K562 (cell line): Measurements from ENCODE around the gene CTRB2. TPM values are rescaled to one million over a fixed set of nuclear protein-coding genes. Genes with fewer than 3 reads are reported as not detected.

ENCODE experiments used
- ATAC-seq: fragments of 200-7000 bp; cut with Tn5 transposase; 3 replicates; pipeline ENCODE4 v1.9.1; 2020; ENCODE audit warnings: moderate library complexity
- BruUV-seq: library from RNA; stranded (reverse); fragments of 400-500 nt; replicated peaks from 2 replicates; lab custom pipeline; 2021; lab: Mats Ljungman, UMichigan
- CTCF ChIA-PET: fragments of 300-600 bp; formaldehyde crosslinking; extraction: SDS; loops from one replicate; lab custom pipeline; 2021; ENCODE audit warnings: low intra/inter-chr PET ratio; lab: Yijun Ruan, JAX
- POLR2A ChIA-PET: fragments of 300-600, 350-650 bp; sonication (Branson Sonifier 250); formaldehyde crosslinking; extraction: SDS; loops from one replicate; lab custom pipeline; 2021; ENCODE audit warnings: antibody characterized with exemption, inconsistent platforms; lab: Yijun Ruan, JAX
- DNase-seq, 4 experiments: peaks; one replicate each; pipeline versions ENCODE4 v3.0.0 to v3.0.0-alpha.2; 2011 to 2018; ENCODE audit warnings: low spot score in 3 of 4, mixed read lengths in 3 of 4; ENCODE audit errors: extremely low read depth in 1 of 4
- FAIRE-seq: peaks from 2 replicates; lab custom pipeline; 2011; peaks lifted over from hg19 to GRCh38; lab: Jason Lieb, UNC
- H2AFZ ChIP-seq: 2 replicates; pipeline ENCODE4 v1.6.0; 2011; ENCODE audit warnings: low read depth, low read length, control low read depth, inconsistent platforms
- H3K27ac ChIP-seq: fragments of 200-600 bp; 3 replicates; pipeline ENCODE4 v1.8.0; 2011; ENCODE audit warnings: low read depth, mild to moderate bottlenecking, control low read depth, inconsistent platforms, low read length, moderate library complexity, mixed read lengths; ENCODE audit errors: extremely low read depth
- H3K27me3 ChIP-seq, 2 experiments: fragments of 300-600 bp in 1 of 2; 2 replicates in 1 of 2; 3 replicates in 1 of 2; pipeline versions ENCODE4 v1.6.0 to v1.8.0; 2011; ENCODE audit warnings: inconsistent platforms in 2 of 2, low read length in 2 of 2, mild to moderate bottlenecking in 1 of 2, mixed read lengths in 1 of 2, moderate library complexity in 1 of 2; ENCODE audit not compliant: control insufficient read depth in 2 of 2, insufficient read depth in 2 of 2
- H3K36me3 ChIP-seq: fragments of 300-600 bp; 3 replicates; pipeline ENCODE4 v1.8.0; 2011; ENCODE audit warnings: mild to moderate bottlenecking, low read length, inconsistent platforms; ENCODE audit not compliant: control insufficient read depth, insufficient read depth
- H3K4me1 ChIP-seq, 2 experiments: fragments of 200-600 bp in 1 of 2; replicated peaks in 1 of 2; 2 replicates in 1 of 2; 3 replicates in 1 of 2; pipeline versions ENCODE4 v1.5.1 to v1.8.0; 2011; ENCODE audit warnings: inconsistent platforms in 2 of 2, low read length in 2 of 2, mild to moderate bottlenecking in 1 of 2, mixed read lengths in 1 of 2, moderate library complexity in 1 of 2; ENCODE audit not compliant: control insufficient read depth in 2 of 2, insufficient read depth in 2 of 2
- H3K4me2 ChIP-seq: 2 replicates; pipeline ENCODE4 v1.6.1; 2011; ENCODE audit warnings: low read length, control low read depth, inconsistent platforms, mixed read lengths; ENCODE audit not compliant: insufficient read depth
- H3K4me3 ChIP-seq: fragments of 200-600 bp; sonication (generic), shearing (Covaris generic); 2 replicates; pipeline ENCODE4 v1.5.1; 2016; ENCODE audit warnings: control low read depth, inconsistent platforms
- H3K79me2 ChIP-seq: fragments of 200-600 bp; 3 replicates; pipeline ENCODE4 v1.8.0; 2011; ENCODE audit warnings: low read length, inconsistent platforms; ENCODE audit not compliant: control insufficient read depth, insufficient read depth
- H3K9ac ChIP-seq, 2 experiments: 2 replicates each; pipeline versions ENCODE4 v1.6.0 to v1.6.1; 2011; ENCODE audit warnings: low read depth in 2 of 2, low read length in 2 of 2, control low read depth in 1 of 2, inconsistent platforms in 1 of 2, mild to moderate bottlenecking in 1 of 2, mixed read lengths in 1 of 2; ENCODE audit not compliant: insufficient read depth in 1 of 2
- H3K9me1 ChIP-seq: one replicate; pipeline ENCODE4 v1.6.0; 2011; ENCODE audit warnings: inconsistent platforms, mild to moderate bottlenecking, low read length, moderate library complexity; ENCODE audit not compliant: control insufficient read depth, insufficient read depth
- H3K9me3 ChIP-seq: replicated peaks from 2 replicates; pipeline ENCODE4 v1.5.1; 2011; ENCODE audit warnings: low read depth, low read length, inconsistent platforms; ENCODE audit not compliant: control insufficient read depth, insufficient read depth
- H4K20me1 ChIP-seq: replicated peaks from 2 replicates; pipeline ENCODE4 v1.6.1; 2011; ENCODE audit warnings: low read length, inconsistent platforms, mixed read lengths; ENCODE audit not compliant: control insufficient read depth, insufficient read depth
- BCOR ChIP-seq: fragments of 450-650 bp; IDR thresholded peaks from 2 replicates; pipeline ENCODE4 v1.6.1; 2016
- GABPB1 ChIP-seq: sonication (generic); formaldehyde crosslinking; IDR thresholded peaks from 2 replicates; pipeline ENCODE4 v1.8.0; 2022; ENCODE audit warnings: mild to moderate bottlenecking, missing genetic modification reagents
- GTF2A2 ChIP-seq: IDR thresholded peaks from 2 replicates; pipeline ENCODE4 v1.6.1; 2016; ENCODE audit warnings: mild to moderate bottlenecking, missing genetic modification characterization, missing compliant biosample characterization
- GTF2E2 ChIP-seq: fragments of 200-800 bp; sonication (Bioruptor generic); IDR thresholded peaks from 2 replicates; pipeline ENCODE4 v1.6.1; 2016; ENCODE audit warnings: missing genetic modification characterization, missing compliant biosample characterization
- HDAC3 ChIP-seq: fragments of 450-650 bp; IDR thresholded peaks from 2 replicates; pipeline ENCODE4 v1.6.1; 2018; ENCODE audit warnings: borderline replicate concordance, mild to moderate bottlenecking, moderate library complexity; ENCODE audit not compliant: partially characterized antibody
- HNRNPH1 ChIP-seq: fragments of 200-400 bp; formaldehyde crosslinking; optimal IDR thresholded peaks from 2 replicates; pipeline ENCODE3; 2017; ENCODE audit warnings: low read depth, mild to moderate bottlenecking, low read length, moderate library complexity
- NCOR1 ChIP-seq: fragments of 450-650 bp; IDR thresholded peaks from 2 replicates; pipeline ENCODE4 v1.6.1; 2016; ENCODE audit warnings: mild to moderate bottlenecking, moderate library complexity
- PHF8 ChIP-seq: fragments of 200-600 bp; sonication (generic); IDR thresholded peaks from 2 replicates; pipeline ENCODE4 v1.6.1; 2012; ENCODE audit warnings: mixed run types, mild to moderate bottlenecking, inconsistent platforms, low read length, moderate library complexity, borderline replicate concordance
- RBM39 ChIP-seq: fragments of 200-400 bp; formaldehyde crosslinking; optimal IDR thresholded peaks from 2 replicates; pipeline ENCODE3; 2018; ENCODE audit warnings: low read depth, low read length
- SIN3A ChIP-seq, 2 experiments: fragments of 150-350 bp in 1 of 2; IDR thresholded peaks; 2 replicates each; pipeline ENCODE4 v1.6.1; 2011 to 2016; ENCODE audit warnings: borderline replicate concordance in 2 of 2, low read depth in 2 of 2, low read length in 2 of 2, mild to moderate bottlenecking in 2 of 2, moderate library complexity in 2 of 2; ENCODE audit not compliant: control insufficient read depth in 1 of 2
- WGBS: fragments of 100-300 bp; shearing (Covaris generic); methylation state at CpG from one replicate; pipeline ENCODE4 v1.1.6; 2016; ENCODE audit warnings: low coverage, mixed read lengths; ENCODE audit not compliant: insufficient coverage; ENCODE audit errors: missing lambda C conversion rate; 5-methylcytosine and 5-hydroxymethylcytosine counted together
- in situ Hi-C: fragments of 300-500 bp; cut with MboI; formaldehyde crosslinking; loops from 4 replicates; pipeline ENCODE4 v1.15.0; 2018; ENCODE audit warnings: inconsistent platforms, mixed read lengths
- intact Hi-C: fragments of 100-400 bp; cut with micrococcal nuclease; formaldehyde crosslinking; loops from 2 replicates; pipeline ENCODE4 v1.14.2; 2022
- polyA plus RNA-seq, 8 experiments: library from polyadenylated mRNA; depleted of rRNA in 4 of 8; stranded (reverse) in 5 of 8; unstranded in 3 of 8; fragments of >200 nt; fragmentation: Nextera tagmentation in 2 of 8; fragmentation: Illumina TruSeq in 1 of 8; extraction: Ambion mirVana in 2 of 8; extraction: Trizol in 1 of 8; gene quantifications; 2 replicates each; pipeline versions ENCODE4 v1.2.1 to v1.2.3, GENCODE V29; 2011 to 2014; ENCODE audit warnings: inconsistent platforms in 1 of 8, missing spikeins in 1 of 8
- total RNA-seq, 7 experiments: library from RNA; depleted of rRNA in 6 of 7; stranded (reverse); fragments of >200 nt in 6 of 7; fragmentation: Illumina TruSeq in 2 of 7; extraction: Trizol in 2 of 7; gene quantifications; 2 replicates each; pipeline versions ENCODE4 v1.2.1 to v1.2.3, GENCODE V29; 2011 to 2021; ENCODE audit warnings: low replicate concordance in 1 of 7
- TF ChIP-seq, protein P1 (sequence below): sonication (generic); formaldehyde crosslinking; IDR thresholded peaks from 2 replicates; pipeline ENCODE4 v1.8.0; 2023; ENCODE audit warnings: mild to moderate bottlenecking, missing genetic modification reagents

Gene CTRB2
- total and polyA plus RNA-seq, 9 of the 15 experiments (the other 6 are each of a cell fraction or from before 2014, with no cell fraction given), result 5.1 TPM; not detected in 8

DNA sequence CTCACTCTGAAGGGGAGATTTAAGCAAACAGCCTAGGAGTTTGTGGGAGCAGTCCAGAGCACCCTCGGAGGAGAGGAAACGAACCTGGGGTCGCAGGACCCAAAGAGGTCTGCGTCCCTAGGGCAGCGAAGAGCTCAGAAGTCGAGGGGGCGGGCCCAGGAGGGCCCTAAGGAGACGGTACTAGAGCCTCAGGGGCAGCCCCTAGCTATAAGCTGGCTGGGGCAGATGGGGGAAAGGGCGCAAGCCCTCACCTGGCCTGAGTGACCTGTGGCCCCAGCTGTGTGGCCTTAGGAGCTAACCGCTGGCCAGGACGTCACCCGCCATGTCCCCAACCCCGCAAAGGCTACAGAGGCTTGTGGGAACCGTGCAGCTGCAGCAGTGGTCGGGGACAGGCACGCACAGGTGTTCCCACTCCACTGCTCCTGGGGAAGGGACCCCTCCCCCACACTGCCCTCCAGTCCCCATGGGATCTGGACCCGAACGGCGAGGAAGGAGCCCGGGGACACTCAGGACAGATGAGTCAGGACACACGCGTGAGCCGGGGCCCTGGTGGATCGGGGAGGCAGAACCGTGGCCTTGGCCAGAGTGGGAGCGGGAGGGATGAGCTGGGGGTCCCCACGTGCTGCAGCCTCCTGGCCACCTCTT lies 2.0 kb upstream of the CTRB2 start:
- DNase-seq (no peak), FAIRE-seq (no peak), ATAC-seq (no peak)
- in situ Hi-C loops, result loop anchor here (25.0 kb wide), 1 partner anchor 1978 kb away; the partner anchor contains the start of genes MON1B and SYCE1L
- CTCF ChIA-PET, result no interaction called here
- Histone ChIP-seq H3K4me1 (peaks cover 0 to 17% of the 10 kb centered on the region in 2 experiments; a peak in 2 of 5 replicates), H3K27me3 (peaks cover 40 to 86% of the 10 kb centered on the region in 2 experiments), H3K9me3 (no peaks in the 10 kb centered on the region), H3K9ac (peak overlapping the region in 1 of 2 experiments; percentile 43; a peak in 1 of 4 replicates), H4K20me1 (no peaks in the 10 kb centered on the region), H2AFZ (no peak overlapping the region), H3K4me2 (no peak overlapping the region), H3K4me3 (no peak overlapping the region), H3K27ac (no peak overlapping the region), H3K9me1 (no peaks in the 10 kb centered on the region), H3K79me2 (no peaks in the 10 kb centered on the region), H3K36me3 (no peaks in the 10 kb centered on the region)
- TF ChIP-seq SIN3A (IDR thresholded peaks at IDR 0.05; ENCODE audit: borderline replicate concordance in 2 of 2, control insufficient read depth in 1 of 2, low read depth in 2 of 2, low read length in 2 of 2) (no peak), GABPB1 (CRISPR knock-in tag) (no peak), HNRNPH1 (no peak), RBM39 (no peak), HDAC3 (no peak), GTF2A2 (tag) (no peak), PHF8 (no peak), NCOR1 (no peak), BCOR (no peak), GTF2E2 (tag) (no peak)
- TF ChIP-seq, protein P1, sequence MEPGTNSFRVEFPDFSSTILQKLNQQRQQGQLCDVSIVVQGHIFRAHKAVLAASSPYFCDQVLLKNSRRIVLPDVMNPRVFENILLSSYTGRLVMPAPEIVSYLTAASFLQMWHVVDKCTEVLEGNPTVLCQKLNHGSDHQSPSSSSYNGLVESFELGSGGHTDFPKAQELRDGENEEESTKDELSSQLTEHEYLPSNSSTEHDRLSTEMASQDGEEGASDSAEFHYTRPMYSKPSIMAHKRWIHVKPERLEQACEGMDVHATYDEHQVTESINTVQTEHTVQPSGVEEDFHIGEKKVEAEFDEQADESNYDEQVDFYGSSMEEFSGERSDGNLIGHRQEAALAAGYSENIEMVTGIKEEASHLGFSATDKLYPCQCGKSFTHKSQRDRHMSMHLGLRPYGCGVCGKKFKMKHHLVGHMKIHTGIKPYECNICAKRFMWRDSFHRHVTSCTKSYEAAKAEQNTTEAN (CRISPR knock-in tag), result no peak
- POLR2A ChIA-PET, result no interaction called here
- BruUV-seq, result no TSS peak
- 15% methylated on average over 25 of the region's 27 CpGs for WGBS
- intact Hi-C loops, result no loop called here
